Stimulated activated CD8-positive, alpha-beta memory T cell treated with anti-CD3 and anti-CD28 coated beads, Interleukin-12 subunit alpha, Interleukin-12 subunit beta, amount 100 ng/mL, for 1 hour (primary cell): Measurements from ENCODE around the gene TBC1D9B.

ENCODE experiments used
- DNase-seq: peaks from one replicate; pipeline ENCODE4 v3.0.0-alpha.2; 2020; ENCODE audit warnings: low read depth

TBC1D9B gene

DNA sequence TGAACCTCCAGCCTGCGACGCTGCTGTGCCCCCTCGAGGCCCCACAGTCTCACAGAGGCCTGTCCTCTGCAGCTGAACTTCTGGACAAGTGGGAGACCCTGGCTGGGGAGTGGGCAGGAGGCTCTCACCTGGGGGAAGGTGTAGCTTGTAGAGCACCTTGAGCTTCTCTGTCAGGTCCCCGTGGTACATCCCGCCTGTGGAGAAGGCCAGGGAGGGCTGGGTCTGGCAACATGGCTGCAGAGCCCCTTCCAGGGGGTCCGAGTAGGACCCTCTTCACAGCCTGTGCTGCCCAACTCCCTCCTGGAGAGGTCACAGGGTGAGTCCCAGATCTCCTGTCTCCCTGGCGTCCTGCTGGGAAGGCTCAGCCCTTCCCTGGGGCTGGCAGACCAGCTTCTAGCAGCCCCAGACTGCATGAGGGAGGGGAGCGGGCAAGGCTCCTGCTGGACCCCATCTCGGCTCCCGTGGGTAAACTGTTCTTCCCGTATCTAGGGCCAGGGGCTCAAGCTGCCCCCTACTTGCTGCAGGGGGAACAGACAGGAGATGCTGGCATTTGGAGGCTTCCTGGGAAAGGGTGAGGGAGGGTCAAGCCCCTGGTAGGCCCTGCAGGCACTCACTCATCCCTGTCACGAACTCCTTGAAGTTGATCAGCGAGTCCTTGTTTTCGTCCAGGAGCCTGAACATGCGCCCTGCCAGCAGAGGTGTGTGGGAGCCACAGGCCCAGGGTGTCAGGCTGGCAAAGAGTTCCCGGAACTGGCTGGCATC lies 37.9 kb downstream of the TBC1D9B start:
- DNase-seq: no peak

DNA sequence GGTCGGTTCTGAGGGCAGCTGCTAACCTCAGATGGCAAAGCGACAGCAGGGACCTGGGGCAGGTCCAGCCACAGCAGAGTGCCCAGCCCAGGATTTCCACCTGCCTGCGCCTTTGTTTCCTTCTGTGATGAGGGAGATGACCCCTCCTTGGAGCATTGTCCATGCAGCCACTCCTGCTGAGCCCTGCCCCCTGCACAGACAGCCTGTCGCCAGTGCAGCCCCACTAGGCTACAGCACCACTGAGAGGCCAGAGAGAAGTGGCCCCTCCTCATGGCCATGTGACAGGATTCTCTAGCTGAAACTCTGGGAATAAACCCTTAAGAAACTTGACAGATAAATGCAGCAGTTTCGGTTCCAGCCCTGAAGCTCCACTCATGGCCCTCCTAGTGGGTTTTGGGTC lies 38.6 kb downstream of the TBC1D9B start:
- DNase-seq: no peak

DNA sequence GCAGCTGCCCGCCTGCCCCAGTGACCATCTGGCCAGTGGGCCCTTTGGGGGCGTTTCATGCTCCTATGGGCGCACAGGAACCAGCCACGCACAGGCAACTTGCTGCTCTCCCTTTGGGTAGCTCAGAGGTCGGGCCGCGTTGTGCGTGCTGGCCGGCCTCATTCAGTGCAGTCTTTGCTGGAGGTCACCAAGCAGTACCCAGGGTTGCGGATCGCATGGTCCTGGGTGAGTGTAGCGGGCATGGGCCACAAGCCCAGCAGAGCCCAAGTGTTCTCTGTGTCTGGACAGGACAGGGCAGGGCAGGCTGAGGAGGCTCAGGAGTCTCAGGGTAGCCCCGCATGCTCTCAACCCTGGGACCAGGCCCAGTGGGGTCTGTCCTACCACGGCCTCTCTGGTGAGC lies 39.2 kb downstream of the TBC1D9B start:
- DNase-seq: no peak

DNA sequence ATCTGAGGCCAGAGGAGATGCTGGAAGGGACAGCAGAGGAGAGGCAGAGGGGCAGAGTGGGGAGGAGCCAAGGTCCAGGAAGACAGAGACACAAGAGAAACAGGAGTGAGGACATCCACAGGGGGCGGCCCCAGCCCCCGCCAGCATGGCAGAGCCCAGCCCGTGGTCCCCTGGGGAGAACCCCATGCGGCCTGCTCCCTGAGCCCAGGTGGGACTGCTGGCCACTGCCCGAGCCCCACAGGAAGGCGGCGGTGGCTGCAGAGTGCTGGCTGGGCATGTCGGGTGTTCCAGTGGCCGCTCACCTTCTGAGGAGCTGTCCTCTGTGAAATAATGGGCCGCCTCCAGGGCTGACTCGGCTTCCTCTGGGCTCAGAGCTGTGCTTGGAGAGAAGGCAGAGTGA lies 40.2 kb downstream of the TBC1D9B start:
- no peak for DNase-seq

DNA sequence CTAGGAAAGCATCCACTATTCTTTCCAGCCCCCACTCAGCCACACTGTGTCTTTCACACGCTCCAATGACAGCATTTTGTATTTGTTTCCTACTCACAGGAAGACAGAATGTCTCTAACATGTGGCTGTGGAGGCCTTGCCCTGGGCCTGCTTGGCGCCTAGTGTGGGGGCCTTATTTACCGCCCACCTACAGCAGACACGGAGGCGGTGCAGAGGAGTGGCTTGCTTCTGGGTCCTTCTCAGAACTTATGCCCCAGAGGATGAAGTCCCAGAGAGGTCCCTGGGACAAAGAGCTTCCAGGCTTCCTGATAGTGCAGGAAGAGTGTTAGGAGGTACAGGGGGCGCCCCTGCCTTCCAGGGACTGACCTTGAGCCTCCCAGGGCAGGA lies 40.6 kb downstream of the TBC1D9B start:
- no peak for DNase-seq

DNA sequence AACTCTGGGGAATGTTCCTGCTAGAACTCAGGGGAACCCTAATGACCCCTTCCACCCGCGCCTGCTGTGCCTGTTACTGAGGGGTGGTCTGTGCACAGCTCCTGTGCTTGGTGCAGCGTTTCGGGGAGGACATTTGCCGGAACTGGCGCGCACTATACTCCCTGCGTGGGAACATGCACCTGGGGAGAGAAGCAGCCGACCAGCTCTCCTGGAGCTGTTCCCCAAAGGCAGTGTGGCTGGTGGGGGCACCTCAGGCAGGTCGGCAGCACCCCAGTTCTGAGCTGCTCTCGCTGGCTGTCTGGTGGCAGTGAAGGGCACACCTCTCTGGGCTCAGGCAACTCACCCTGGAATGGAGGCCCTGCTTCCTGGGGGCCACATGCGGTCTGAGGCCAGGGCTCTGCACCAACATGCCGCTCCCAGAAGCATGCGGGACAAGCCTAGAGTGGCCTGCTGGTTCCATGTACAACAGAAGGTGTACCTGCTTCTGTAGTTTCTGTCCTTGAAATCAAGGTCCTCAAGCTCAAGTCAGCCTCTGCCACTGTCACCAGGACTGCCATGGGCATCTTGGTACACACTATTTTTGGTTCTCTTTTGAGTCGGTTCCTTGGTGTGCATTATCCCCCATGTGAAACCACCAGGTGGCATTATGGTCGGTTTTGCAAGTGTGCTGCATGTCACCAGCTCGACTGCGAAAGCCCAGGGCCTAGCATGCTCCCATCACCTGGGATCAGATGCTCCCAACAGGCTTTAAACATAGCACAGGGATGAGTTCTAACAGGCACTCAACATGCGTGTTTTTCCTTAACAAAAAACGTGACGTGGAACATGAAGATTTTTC lies 41.2 kb downstream of the TBC1D9B start:
- DNase-seq: no peak

DNA sequence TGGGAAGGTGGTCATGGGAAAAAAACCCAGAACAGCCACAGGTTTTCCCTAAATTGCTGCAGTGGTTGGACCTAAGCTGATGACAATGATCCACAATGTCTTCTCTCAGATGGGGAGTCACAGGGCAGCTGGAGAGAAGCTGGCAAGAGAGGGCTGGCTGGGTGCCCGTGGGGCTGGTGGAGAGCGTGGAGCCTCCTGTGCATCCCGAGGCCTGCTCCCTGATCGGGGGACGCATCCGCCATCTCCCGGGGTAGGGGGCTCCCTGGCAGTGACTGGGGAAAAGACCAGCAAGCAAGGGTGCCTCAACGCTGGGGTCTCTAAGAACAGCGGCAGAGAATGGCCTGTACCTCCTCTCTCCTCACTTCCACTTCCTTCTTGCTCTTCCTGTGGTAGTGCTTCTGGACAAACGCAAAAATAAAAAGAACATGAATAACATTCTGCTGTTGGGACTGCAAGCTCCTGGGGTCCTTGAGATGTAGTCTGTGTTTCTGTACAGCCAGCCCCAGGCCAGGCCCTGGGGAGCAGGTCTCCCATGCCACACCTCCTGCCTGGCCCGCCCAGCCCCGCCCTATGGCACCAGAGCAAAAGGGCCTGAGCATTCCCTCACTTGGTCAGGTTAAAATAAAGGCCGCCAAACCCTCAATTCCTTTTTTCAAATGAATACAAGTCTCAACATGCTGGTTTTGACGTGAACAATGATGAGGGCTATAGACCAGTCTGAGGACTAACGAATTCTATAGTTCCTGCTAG lies 42.0 kb downstream of the TBC1D9B start:
- no peak for DNase-seq

DNA sequence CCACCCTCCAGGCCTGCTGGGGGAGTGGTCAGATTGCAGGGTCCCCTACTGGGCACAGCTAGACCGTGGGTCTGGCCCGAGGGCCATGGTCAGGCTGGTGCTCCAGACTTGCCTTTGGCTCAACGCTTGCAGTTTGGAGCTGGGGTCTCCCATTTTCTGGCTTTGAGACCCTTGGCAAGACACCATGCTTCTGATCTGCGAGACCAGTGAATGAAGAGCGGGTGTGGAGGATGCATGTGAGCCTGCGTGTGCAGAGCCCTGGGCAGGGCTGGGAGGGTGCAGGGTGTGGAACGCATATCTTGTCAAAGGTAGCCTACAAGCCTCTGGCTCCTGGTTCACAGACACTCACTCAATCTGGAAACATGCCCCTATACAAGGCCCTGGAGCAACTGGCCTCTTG lies 43.0 kb downstream of the TBC1D9B start:
- no peak for DNase-seq

DNA sequence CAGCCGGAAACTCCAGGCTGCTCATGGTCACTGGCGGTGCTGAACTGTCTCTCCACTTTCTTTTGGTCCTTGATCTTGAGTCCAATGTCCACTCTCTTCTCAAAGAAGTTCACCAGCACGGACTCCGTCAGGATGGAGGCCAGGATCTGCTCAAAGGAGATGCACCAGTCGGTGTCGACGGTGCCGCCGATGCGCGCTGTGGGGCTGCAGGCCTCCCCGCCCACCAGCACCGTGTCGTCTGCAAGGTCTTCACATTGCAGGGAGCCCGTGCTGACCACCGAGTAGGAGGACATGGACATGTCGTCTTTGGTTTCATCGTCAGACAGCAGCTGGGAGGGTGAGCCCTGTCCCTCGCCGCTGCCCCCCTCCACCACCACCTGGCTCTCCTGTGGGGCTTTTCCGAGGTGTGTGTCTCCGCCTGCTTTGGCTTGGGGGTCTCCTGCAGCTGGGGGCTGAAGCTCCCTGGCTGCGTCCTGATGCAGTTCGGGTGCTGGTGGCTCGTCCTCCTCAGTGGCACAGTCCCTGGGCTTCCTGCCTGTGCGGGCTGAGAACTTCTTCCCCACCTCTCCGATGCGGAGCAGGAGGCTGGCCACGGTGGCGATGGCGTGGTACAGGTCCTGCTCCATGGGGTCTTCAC lies 44.1 kb downstream of the TBC1D9B start:
- no peak for DNase-seq

DNA sequence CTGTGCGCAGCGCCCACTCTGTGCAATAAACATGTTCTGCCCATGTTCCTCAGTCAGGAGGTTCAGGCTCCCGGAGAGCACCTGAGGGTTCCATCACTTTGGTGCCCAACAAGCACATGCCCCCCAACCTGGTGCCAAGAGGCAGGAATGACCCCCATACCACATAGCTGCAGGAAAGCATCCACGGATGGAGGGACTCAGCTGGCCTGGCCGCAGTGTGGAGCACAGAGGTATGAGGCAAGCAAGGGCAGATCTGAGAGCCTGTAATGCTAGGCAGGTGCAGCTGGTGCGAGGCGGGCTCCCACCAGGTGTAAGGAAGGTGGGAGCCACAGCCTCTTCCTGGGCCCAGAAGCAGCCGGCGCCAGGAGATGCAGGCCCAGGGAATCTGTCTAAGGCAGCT lies 44.8 kb downstream of the TBC1D9B start:
- DNase-seq: no peak

DNA sequence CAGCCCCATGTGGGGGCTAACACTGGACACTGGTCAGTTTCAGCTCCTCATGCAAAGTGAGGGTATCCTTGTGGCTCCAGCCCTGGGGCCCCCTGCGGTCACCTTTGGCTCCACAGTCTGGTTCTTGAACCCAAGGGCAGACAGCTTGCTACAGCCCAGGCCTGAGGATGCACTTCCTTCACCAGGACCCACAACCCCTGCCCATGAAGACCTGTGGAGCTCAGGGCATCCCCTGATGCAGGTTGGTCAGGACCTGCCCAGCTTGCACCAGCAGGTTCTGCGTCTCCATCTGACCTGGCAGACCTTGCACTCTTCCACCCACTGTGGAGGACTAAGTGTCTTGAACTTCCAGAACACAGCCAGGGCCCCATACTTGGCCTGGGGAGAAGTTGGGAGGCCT lies 45.4 kb downstream of the TBC1D9B start:
- DNase-seq: no peak

DNA sequence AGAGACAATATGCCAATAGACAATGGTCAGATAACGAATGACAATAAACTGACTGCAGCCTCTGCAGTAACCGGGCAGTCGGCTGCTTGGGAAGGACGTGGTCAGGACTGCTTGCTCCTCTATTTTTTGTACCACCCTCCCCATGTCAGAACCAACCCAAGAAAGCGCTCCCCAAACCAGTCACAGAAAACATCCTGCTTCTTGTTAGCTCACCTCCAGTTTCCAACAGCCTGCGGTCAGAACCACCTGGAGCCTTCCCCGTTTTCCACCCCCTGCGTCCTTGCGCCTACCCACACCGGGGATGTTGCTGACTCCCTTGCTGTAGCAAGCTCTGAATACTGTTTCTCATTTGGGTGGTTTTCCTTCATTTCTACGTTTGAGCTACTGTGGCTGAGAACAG lies 47.4 kb downstream of the TBC1D9B start:
- DNase-seq: no peak

DNA sequence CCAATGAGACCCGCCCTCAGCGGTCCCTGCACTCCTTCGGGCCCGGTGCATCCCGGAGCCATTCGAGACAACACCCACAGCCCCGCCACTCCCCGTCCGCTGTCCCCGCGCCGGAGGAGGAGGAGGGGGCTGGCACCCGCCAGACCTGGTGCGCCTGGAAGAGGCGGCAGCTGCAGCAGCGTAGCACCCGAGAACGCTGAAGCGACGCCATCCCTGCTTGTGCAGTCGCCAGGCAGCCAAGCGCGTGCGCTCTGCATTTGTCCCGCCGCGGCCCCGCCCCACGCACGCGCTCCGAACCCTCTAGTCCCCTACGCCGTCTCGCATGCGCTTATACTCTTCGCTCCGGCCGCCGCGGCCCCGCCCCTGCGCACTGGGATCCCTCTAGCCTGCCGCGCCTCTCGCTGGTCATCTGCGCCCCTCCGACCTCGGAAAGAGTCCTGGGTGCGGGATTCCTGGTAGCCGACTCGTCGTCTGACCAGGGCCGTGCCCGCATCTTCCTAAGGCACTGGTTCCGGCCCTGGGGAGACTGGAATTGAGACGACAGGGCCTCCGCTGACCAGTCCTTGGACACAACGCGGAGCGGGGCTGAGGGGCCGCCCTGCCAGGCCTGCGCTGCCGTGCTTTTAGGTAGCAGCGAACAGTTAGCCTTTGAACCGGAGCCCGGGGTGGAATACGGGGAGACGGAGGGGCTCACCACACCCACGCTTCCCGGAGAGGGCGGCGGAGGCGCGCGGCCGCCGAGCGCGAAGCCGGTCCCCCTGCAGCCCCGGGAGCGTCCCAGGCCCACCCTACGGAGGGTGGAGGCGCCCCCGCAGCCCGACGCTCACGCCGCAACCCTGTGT lies 48.9 kb downstream of the TBC1D9B start, which contains the start of gene MRNIP:
MRNIP (minus strand) TSS at position 232 of the 842 bp plus-strand sequence; CDS start at position 211, 21 bp downstream.
- peak; percentile 89 for DNase-seq

DNA sequence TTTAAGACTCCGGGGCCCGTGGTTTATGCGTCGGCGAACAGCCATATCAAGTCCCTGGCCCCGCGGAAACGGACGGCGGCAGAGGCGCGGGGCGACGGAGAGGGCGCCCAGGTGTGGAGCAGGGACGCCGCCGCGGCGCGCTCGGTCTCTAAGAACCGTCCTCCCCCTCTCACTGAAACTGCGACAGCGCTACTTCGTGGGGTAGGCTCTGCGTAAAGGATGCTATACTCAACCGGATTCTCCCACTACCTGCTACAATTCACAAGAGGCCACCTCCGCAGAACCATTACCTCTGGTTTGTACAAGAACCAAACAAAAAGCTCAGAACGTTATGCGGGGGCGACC lies 49.5 kb downstream of the TBC1D9B start:
- DNase-seq: peak; percentile 15

DNA sequence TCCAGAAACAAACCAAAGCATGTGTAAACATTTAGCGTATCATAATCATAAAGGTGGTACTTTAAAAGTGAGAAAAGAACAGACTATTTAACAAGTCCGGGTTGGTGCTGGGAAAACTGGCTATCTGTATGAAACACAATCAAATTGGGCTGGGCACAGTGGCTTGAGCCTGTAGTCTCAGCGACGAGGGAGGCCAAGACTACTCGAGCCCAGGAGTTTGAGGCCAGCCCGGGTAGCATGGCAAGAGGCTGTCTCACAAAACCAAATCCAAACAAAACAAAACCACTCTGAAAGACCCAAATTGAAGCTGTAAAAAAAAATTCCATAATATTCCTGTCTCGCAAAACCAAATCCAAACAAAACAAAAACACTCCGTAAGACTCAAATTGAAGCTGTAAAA lies 53.3 kb downstream of the TBC1D9B start:
- DNase-seq: no peak

DNA sequence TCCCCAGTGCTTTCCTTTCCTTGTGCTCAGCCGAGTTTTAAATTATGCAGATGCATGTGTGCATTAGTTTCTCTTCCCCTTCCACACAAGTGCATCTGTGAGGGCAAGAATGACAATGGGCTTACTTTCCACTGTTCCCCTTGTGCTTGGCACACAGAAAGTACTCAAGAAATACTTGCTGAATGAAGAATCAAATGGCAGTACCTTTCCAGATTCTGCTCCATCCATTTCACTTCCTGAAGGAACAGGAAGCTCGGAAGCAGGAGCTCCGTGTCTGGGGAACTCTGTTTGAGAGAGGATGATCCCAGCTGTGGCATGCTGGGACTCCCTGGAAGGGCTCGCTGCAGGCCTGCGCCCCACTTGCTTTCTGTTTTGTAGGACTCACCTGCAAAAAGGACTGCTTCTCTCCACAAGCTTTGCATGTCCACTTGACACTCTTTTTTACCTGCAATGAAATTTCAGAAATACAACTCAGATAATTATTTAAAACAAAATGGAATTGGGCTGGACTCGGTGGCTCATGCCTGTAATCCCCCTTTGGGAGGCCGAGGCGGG lies 54.6 kb downstream of the TBC1D9B start:
- no peak for DNase-seq

DNA sequence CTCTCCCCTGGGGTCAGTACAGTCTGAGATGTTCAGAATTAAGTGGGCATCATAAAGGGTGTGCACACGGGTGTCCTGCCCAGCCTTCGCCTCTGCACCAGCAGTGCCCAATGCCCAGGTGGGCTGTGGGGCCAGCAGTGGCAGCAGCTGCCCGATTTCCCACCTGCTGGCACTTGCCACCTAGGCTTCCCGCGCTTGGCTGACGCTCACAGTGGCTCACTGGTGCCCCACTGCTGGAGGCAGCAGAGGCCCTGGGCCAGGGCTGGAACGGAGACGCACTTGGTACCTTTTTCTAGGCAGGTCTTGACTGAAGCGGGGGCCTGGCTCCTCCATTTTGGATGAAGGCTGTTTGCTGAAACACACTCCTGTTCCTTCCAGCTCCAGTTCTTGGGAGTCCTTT lies 66.1 kb downstream of the TBC1D9B start:
- no peak for DNase-seq

DNA sequence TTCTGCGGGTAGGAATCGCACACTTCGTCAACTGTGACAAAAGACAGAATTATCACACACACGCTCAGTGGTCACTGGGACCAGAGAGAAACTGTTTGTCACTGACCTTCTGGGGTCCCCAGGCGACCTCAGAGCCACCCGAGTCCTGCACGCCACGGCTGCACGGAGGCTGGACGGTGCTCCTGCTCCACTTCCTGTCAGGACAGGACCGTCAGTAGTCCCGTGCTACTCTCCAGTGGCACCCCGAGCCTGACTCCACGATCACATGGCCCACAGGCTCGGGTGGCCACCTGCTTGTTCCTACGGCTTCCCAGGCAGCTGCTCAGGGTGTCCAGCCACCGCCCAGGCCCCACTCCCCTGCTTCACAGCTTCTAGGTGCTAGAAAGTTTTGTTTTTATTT lies 66.9 kb downstream of the TBC1D9B start:
- DNase-seq: no peak

DNA sequence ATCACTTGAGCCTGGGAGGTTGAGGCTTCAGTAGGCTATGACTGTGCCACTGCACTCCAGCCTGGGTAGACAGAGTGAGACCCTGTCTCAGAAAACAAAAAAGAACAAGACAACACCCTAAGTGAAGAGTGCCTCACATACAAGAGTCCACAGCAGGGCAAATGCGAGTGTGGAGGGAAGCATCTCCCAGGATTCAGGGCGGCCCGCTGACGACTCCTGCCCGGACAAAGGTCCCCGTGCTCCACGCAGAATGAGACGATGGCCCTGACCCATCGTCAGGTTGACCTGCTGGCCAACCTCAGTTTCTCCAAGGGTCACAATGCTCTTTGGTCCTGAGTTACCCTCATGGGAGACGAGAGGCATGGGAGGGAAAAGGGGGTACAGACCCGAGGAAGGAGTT lies 67.4 kb downstream of the TBC1D9B start:
- DNase-seq: no peak

DNA sequence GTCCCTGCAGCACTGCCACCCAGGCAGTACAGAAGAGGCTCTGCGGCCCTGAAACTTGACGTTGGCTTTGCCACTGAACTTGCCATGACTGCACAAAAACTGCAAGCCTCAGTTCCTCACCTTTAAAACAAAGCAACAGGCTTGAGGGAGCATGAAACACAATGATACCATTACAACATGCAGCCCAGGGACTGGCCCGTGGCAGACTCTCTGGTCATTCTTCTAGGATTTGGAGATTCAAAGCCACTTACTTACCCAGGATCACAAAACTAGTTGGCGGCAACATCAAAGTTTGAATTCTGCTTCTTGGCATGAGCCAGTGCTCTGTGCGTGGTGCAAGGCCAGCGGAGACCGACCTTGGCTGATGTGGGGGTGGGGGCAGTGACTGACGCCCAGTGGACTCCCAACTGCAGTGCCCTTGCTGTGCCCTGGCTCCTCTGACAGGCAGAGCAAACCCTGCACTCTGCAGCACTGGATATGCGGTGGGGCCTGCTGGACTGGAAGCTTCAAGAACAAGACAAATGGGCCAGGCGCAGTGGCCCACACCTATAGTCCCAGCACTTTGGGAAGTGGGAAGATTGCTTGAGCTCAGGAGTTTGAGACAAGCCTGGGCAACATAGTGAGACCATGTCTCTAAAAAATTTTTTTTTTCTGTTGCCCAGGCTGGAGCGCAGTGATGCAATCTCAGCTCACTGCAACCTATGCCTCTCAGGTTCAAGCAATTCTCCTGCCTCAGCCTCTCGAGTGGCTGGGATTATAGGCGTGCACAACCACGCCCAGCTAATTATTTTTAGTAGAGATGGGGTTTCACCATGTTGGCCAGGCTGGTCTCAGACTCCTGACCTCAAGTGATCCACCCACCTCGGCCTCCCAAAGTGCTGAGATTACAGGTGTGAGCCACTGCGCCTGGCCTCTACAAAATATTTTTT lies 68.1 kb downstream of the TBC1D9B start:
- DNase-seq: no peak
